ACHN (cell line): ENCODE results near the gene SLC4A11.
"Not testable (repeated sequence)": the region's sequence is repeated elsewhere in the genome, so short reads cannot be mapped to it uniquely, and the experiment has no call there.

Source experiments
- DNase-seq: peaks from one replicate; pipeline ENCODE4 v3.0.0-alpha.2; 2015
- in situ Hi-C: cut with HindIII; loops from 2 replicates; pipeline ENCODE4 v1.10.0; 2017; ENCODE audit warnings: low sequenced_read_pairs, low pct_ligation_motif_present, low pct_unique_long_range_greater_than_20kb

SLC4A11 gene

DNA sequence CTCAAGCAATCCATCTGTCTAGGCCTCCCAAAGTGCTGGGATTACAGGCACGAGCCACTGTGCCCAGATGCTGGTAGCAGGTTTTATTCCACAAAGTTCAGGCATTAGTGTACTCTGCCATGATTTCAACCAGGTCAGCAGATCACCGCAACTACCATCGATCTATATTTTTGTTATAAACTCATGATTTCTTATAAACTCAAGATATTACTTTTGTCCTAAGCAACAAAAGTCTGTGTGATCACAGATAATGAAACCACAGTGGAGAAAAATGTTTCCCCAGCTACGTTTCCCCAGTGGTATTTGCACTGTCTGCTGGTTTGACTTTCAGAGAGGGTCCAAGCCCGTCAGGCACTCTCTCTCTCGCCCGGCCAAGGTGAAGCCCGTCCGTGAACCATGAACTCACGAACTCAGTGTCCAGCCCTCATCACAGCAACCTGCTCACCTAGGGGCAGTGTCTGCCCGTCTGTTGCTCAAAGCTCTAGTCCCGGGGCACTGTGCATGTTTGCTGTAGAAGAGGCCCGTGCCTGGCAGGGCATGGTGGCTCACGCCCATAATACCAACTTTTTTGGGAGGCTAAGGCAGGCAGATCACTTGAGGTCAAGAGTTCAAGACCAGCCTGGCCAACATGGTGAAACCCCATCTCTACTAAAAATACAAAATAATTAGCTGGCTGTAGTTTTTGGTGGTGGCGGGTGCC, 7.0 kb downstream of the SLC4A11 start:
- DNase-seq: no peak
- in situ Hi-C loops: no loop called here

DNA sequence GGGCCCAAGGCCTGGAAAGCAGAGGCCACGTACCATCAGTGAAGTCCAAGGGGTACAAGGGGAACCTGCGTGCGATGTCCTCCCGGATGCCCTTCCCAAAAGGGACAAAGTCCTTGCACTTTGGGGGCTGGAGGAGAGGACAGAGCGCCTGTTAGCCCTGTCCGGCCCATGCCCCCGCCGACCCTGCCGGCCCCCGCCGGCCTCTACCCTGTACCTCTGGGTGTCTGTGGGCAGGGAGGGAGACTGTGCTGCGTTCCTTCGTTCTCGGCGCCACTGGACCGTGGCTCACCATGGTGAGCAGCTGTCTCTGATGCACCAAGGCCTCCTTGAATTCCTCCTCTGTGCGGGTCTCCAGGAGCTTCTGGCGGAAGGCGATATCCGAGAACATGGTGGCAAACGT, 7.9 kb downstream of the SLC4A11 start:
- in situ Hi-C loops: no loop called here
- DNase-seq: no peak

- in situ Hi-C loops: no loop called here
Measured at GRCh38 chr20:3229798-3230197, 9.2 kb downstream of the SLC4A11 start.

DNA sequence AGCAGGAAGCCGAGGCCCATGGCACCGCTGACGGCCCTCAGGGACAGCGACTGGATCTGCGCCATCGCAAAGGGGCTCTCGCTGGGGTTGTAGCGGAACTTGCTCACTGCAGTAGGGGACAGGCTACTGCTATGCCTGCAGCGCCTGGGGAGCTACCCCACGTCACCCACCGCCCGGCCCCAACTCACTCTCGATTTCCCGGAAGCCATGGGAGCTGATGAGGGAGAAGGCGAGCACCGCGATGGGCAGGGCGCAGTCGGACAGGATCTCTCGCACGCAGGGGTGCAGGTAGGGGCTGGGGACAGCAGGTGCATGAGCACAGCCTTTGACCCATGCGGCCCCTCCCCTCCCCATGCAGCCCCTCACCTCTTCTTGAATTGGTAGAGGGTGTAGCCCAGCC, 9.8 kb downstream of the SLC4A11 start:
- DNase-seq: no peak
- in situ Hi-C loops: no loop called here

More at GRCh38 chr20:3229798-3230197, 9.2 kb downstream of the SLC4A11 start:
- DNase-seq: no peak

- no peak for DNase-seq
- in situ Hi-C loops: no loop called here
Measured at GRCh38 chr20:3228750-3229032, 10.3 kb downstream of the SLC4A11 start.

GRCh38 chr20:3227936-3228749, 10.8 kb downstream of the SLC4A11 start:
- no peak for DNase-seq
- in situ Hi-C loops: no loop called here

DNA sequence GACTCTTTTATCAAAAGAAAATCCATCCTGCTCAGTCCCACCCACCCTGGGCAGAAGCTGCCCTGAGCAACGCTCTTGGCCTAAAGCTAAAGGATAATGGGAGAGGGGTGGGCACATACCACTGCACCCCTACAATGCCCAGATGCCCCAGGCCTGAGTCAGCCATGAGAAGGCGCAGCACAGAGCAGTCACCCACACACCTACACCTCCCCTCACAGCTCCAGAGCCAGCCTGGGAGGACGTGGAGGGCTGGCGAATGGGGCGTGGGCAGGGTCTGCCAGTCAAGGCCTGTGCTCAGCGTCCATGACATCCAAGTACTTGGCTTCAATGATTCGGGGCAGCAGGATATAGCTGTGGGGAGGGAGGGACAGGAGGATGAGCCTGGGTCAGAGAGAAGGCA, 11.5 kb downstream of the SLC4A11 start:
- DNase-seq: no peak
- in situ Hi-C loops: no loop called here

GRCh38 chr20:3226864-3227263, 12.1 kb downstream of the SLC4A11 start:
- DNase-seq: no peak
- in situ Hi-C loops: no loop called here

GRCh38 chr20:3226093-3226492, 12.9 kb downstream of the SLC4A11 start:
- DNase-seq: no peak
- in situ Hi-C loops: no loop called here

DNA sequence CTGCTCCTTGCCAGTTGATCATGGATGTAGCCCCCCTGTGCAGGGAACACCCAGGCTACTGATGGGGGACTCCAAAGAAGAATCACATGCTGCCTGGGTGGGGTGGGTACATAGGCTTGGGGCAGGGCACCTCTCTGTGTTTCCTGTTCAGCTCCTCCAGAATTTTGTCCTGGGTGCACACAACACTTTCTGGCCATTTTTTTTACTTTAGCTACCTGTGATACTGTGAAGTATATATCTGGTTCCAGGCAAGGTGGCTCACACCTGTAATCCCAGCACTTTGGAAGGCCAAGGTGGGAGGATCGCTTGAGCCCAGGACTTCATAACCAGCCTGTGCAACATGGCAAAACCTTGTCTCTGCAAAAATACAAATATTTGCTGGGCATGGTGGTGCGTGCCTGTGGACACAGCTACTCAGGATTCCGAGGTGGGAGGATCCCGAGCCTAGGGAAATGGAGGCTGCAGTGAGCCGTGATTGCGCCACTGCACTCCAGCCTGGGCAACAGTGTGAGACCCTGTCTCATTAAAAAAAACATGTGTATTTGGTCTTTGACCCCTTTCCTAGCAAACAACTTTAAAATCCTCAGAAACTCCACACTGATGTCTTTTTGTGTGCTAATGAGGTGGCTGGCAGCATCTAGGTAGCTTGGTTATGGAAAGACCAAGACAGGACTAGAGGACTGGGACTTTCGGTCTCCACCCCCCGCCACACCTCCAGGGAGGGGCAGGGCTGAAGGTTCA, 14.1 kb downstream of the SLC4A11 start:
- in situ Hi-C loops: no loop called here
- DNase-seq: no peak

DNA sequence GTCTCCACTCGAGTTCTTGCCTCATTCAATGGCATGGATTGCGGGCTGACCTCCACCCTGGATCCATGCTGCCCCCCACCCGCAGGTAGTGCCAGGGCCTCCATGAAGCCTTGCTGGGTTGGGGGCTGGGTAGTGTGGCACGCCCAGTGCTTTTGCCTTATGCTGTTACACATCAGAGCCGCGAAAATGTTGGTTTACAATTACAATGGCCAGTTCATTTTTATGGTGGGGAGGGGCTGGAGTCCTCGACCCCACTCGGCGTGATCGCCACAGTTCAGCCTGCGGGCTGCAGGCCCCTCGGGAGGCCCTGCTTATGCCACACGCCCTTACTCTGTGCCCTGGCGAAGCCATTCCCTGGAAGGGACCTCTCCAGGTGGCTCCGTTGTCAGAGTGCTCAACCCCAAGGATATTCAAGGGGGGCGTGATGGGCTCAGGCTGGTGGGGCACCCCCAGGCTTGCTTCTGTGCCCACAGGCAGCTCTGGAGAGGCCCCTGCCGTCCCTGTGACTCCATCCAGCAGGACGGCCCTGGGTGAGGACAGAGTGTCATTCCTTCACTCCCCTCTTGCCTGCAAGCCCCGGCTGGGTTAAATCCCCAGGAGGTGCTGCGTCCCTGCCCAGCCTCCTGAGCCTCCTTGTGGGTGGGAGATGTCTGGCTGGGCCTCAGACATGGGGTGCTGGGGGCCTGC, 14.9 kb downstream of the SLC4A11 start:
- no peak for DNase-seq
- in situ Hi-C loops: no loop called here

GRCh38 chr20:3223651-3223993, 15.4 kb downstream of the SLC4A11 start:
- in situ Hi-C loops: no loop called here
- no peak for DNase-seq

- no peak for DNase-seq
Measured at GRCh38 chr20:3222635-3223600, 16.1 kb downstream of the SLC4A11 start.

DNA sequence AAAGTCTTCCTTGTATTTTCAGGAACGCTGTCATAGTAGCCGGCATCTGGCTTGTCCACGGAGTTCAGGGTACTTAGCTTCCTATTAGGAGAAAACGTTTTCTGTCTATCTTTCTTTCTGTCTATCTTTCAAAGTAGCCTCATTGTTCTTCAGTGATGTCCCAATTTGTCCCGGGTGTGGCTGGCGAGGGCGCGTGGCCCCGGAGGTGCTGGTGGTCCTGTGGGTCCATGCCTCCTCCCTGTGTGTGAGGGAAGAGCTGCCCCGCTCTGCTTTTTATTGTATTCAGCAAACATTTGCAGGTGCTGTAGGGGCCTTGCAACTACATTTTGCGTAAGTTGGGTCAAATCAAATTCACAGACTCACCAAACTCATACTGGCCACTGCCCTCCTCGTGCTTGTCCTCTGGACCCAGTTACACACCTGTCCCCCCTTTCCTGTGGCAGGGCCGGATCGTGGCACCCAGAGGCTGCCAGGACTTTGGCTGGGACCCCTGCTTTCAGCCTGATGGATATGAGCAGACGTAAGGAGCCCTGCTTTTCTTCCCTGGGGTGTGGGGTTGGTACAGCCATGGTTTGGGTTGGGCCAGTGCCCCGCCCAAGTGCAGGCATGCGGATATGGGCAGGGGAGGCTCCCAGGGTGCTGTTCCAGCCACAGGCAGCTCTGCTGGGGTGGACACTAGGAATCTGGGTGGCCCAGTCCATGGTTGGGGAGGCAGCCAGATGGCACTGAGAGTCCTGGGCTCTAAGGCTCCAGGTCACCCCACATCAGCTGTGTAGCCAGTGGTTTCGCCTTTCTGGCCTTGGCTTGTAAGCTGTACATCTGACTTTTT, 17.4 kb downstream of the SLC4A11 start:
- in situ Hi-C loops: no loop called here
- no peak for DNase-seq

More at GRCh38 chr20:3222635-3223600, 16.1 kb downstream of the SLC4A11 start:
- in situ Hi-C loops: no loop called here

DNA sequence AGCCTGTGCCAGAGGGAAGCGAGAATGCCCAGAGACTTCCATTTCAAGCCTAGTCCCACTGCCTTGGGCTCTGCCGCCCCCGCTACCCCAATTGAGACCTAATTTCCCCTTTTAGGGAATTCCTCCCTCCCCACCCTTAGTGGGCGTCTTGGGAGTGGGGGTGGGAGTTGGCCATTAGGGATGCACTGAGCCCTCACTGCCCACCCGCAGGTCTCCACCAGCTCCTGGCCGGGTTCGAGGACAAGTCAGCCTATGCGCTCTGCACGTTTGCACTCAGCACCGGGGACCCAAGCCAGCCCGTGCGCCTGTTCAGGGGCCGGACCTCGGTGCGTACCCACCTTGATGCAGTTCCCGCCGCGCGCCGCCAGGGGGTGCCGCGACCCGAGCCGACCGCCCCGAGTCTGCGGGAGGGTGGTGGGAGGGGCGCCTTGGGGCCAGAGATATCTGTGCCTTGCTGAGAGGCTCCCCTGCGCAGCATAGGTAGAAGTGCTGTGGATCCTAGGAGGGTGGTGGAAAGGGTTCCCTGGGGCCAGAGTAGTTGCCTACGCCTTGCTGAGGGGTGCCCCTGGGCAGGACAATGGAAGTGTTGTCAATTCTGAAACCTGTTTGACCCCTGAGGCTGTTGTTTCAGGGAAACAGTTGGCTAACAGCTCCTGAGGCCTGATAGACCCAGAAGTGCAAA, 20.5 kb downstream of the SLC4A11 start:
- peak; percentile 42 for DNase-seq
- in situ Hi-C loops: no loop called here

- in situ Hi-C loops, DNase-seq: not testable (repeated sequence)
Measured at GRCh38 chr20:3215359-3215917, 23.6 kb downstream of the SLC4A11 start.
